DND-41 (cell line): Measurements from ENCODE around the gene ADRB2.

Source experiments
- ATAC-seq: fragments of 200-7000 bp; cut with Tn5 transposase; 3 replicates; pipeline ENCODE4 v1.9.1; 2021; ENCODE audit warnings: low read depth; ENCODE audit not compliant: insufficient read depth
- DNase-seq: peaks from one replicate; pipeline ENCODE4 v3.0.0-alpha.2; 2020
- H2AFZ ChIP-seq: 2 replicates; pipeline ENCODE4 v1.6.0; 2012; ENCODE audit warnings: low read depth, low read length
- H3K27ac ChIP-seq: 2 replicates; pipeline ENCODE4 v1.5.1; 2012; ENCODE audit warnings: low read length, inconsistent platforms
- H3K27me3 ChIP-seq: fragments of 200-600 bp; sonication (generic); 2 replicates; pipeline ENCODE4 v1.6.0; 2012; ENCODE audit warnings: low read length, mild to moderate bottlenecking, inconsistent platforms; ENCODE audit not compliant: insufficient read depth, poor library complexity
- H3K36me3 ChIP-seq: 2 replicates; pipeline ENCODE4 v1.5.1; 2012; ENCODE audit warnings: low read length, inconsistent platforms; ENCODE audit not compliant: insufficient read depth
- H3K4me1 ChIP-seq: 2 replicates; pipeline ENCODE4 v1.5.1; 2012; ENCODE audit warnings: mild to moderate bottlenecking, low read length; ENCODE audit not compliant: insufficient read depth
- H3K4me2 ChIP-seq: 2 replicates; pipeline ENCODE4 v1.6.0; 2012; ENCODE audit warnings: mild to moderate bottlenecking, moderate library complexity, low read length, inconsistent platforms; ENCODE audit not compliant: insufficient read depth
- H3K4me3 ChIP-seq, 2 experiments: fragments of 200-600 bp in 1 of 2; shearing (Covaris generic) in 1 of 2; 2 replicates each; pipeline ENCODE4 v1.5.1; 2012 to 2016; ENCODE audit warnings: inconsistent platforms in 2 of 2, low read length in 2 of 2, mild to moderate bottlenecking in 2 of 2, low read depth in 1 of 2, moderate library complexity in 1 of 2
- H3K79me2 ChIP-seq: 2 replicates; pipeline ENCODE4 v1.6.0; 2012; ENCODE audit warnings: low read length, inconsistent platforms; ENCODE audit not compliant: insufficient read depth
- H3K9ac ChIP-seq: 2 replicates; pipeline ENCODE4 v1.6.0; 2012; ENCODE audit warnings: low read depth, mild to moderate bottlenecking, inconsistent platforms, low read length, moderate library complexity
- H3K9me3 ChIP-seq: 2 replicates; pipeline ENCODE4 v1.5.1; 2012; ENCODE audit warnings: low read length, moderate library complexity, mild to moderate bottlenecking, inconsistent platforms; ENCODE audit not compliant: insufficient read depth, severe bottlenecking
- H4K20me1 ChIP-seq: 2 replicates; pipeline ENCODE4 v1.6.0; 2012; ENCODE audit warnings: low read length; ENCODE audit not compliant: insufficient read depth
- EZH2 ChIP-seq: IDR thresholded peaks from 3 replicates; pipeline ENCODE4 v1.6.1; 2012; ENCODE audit warnings: borderline replicate concordance, low read depth, mild to moderate bottlenecking, moderate library complexity, low read length, inconsistent platforms; ENCODE audit not compliant: severe bottlenecking
- TF ChIP-seq, protein P1 (sequence below): IDR thresholded peaks from 2 replicates; pipeline ENCODE4 v1.5.1; 2012; ENCODE audit warnings: borderline replicate concordance, low read length, moderate library complexity, mild to moderate bottlenecking; ENCODE audit not compliant: poor library complexity, severe bottlenecking; ENCODE audit errors: extremely low read depth

Gene ADRB2

GRCh38 chr5:148840531-148840930 is 14.1 kb downstream of the ADRB2 start:
- no peak for TF ChIP-seq EZH2
- TF ChIP-seq, protein P1, sequence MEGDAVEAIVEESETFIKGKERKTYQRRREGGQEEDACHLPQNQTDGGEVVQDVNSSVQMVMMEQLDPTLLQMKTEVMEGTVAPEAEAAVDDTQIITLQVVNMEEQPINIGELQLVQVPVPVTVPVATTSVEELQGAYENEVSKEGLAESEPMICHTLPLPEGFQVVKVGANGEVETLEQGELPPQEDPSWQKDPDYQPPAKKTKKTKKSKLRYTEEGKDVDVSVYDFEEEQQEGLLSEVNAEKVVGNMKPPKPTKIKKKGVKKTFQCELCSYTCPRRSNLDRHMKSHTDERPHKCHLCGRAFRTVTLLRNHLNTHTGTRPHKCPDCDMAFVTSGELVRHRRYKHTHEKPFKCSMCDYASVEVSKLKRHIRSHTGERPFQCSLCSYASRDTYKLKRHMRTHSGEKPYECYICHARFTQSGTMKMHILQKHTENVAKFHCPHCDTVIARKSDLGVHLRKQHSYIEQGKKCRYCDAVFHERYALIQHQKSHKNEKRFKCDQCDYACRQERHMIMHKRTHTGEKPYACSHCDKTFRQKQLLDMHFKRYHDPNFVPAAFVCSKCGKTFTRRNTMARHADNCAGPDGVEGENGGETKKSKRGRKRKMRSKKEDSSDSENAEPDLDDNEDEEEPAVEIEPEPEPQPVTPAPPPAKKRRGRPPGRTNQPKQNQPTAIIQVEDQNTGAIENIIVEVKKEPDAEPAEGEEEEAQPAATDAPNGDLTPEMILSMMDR, result no peak
- H3K9ac ChIP-seq, result no peak overlapping the region
- no peak overlapping the region for H3K4me3 ChIP-seq
- no peak for DNase-seq
- no peaks in the 10 kb centered on the region for H3K36me3 ChIP-seq
- H2AFZ ChIP-seq, result no peak overlapping the region
- peaks cover 17% of the 10 kb centered on the region for H3K27me3 ChIP-seq
- no peaks in the 10 kb centered on the region for H3K9me3 ChIP-seq
- no peak overlapping the region for H3K27ac ChIP-seq
- no peaks in the 10 kb centered on the region for H3K79me2 ChIP-seq
- H3K4me2 ChIP-seq, result no peak overlapping the region
- H3K4me1 ChIP-seq, result no peaks in the 10 kb centered on the region
- ATAC-seq, result no peak
- no peaks in the 10 kb centered on the region for H4K20me1 ChIP-seq

GRCh38 chr5:148841519-148841918 is 15.1 kb downstream of the ADRB2 start:
- Histone ChIP-seq H3K4me2 (no peak overlapping the region), H4K20me1 (no peaks in the 10 kb centered on the region), H3K9me3 (no peaks in the 10 kb centered on the region), H3K27ac (no peak overlapping the region), H3K9ac (no peak overlapping the region), H3K4me3 (no peak overlapping the region), H3K79me2 (no peaks in the 10 kb centered on the region), H3K27me3 (peaks cover 17% of the 10 kb centered on the region), H3K36me3 (no peaks in the 10 kb centered on the region), H3K4me1 (no peaks in the 10 kb centered on the region), H2AFZ (no peak overlapping the region)
- no peak for ATAC-seq
- no peak for DNase-seq
- TF ChIP-seq, protein P1, result no peak
- TF ChIP-seq EZH2, result no peak

DNA sequence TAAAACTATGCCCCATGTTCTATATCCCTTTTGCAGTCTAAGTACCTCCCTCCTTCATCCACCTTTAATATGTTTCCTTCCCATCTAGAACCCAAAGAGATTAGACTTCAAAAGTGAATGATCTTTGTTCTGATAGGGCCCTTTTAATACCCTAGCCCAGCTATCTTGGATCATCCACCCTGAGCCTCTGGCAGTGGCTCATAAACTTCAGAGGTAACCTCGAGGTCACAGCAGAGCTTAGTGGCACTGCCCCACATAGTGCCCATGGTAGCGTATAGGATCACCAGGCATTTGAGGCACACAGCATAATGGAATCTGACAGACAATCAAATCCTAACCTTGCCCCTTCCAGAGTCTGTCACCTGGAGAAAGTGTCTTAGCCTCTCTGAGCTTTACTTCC is 15.8 kb downstream of the ADRB2 start:
- no peaks in the 10 kb centered on the region for H3K79me2 ChIP-seq
- no peaks in the 10 kb centered on the region for H3K36me3 ChIP-seq
- peaks cover 17% of the 10 kb centered on the region for H3K27me3 ChIP-seq
- H3K4me1 ChIP-seq, result no peaks in the 10 kb centered on the region
- H3K27ac ChIP-seq, result no peak overlapping the region
- H3K9me3 ChIP-seq, result no peaks in the 10 kb centered on the region
- DNase-seq (no peak), ATAC-seq (no peak)
- H3K4me2 ChIP-seq, result no peak overlapping the region
- no peak for TF ChIP-seq EZH2
- TF ChIP-seq, protein P1, result no peak
- H2AFZ ChIP-seq, result no peak overlapping the region
- H4K20me1 ChIP-seq, result no peaks in the 10 kb centered on the region
- H3K4me3 ChIP-seq, result no peak overlapping the region
- no peak overlapping the region for H3K9ac ChIP-seq
